AG09309 (cell line): ENCODE results near the gene SBK2.

Experiments used
- DNase-seq: peaks from one replicate; pipeline ENCODE4 v3.0.0-alpha.2; 2010; ENCODE audit warnings: low read depth
- H3K4me3 ChIP-seq: 2 replicates; pipeline ENCODE4 v1.5.1; 2011; ENCODE audit warnings: mild to moderate bottlenecking, low read depth, low read length, moderate library complexity; ENCODE audit not compliant: control insufficient read depth
- CTCF ChIP-seq: IDR thresholded peaks from 2 replicates; pipeline ENCODE4 v1.5.1; 2011; ENCODE audit warnings: mild to moderate bottlenecking, low read depth, low read length, inconsistent platforms; ENCODE audit not compliant: insufficient read depth, control insufficient read depth; ENCODE audit errors: missing control alignments

The SBK2 gene

GRCh38 chr19:55527197-55528029, 9.5 kb downstream of the SBK2 start:
- TF ChIP-seq CTCF, result no peak
- H3K4me3 ChIP-seq, result no peak overlapping the region

GRCh38 chr19:55526216-55527196, 10.4 kb downstream of the SBK2 start:
- H3K4me3 ChIP-seq, result no peak overlapping the region
- TF ChIP-seq CTCF, result no peak
- no peak for DNase-seq

More at GRCh38 chr19:55527197-55528029, 9.5 kb downstream of the SBK2 start:
- DNase-seq, result no peak

- TF ChIP-seq CTCF, result no peak
- H3K4me3 ChIP-seq, result no peak overlapping the region
- no peak for DNase-seq
These were observed 11.4 kb downstream of the SBK2 start for GRCh38 chr19:55525289-55526101.

- no peak for TF ChIP-seq CTCF
- no peak for DNase-seq
- no peak overlapping the region for H3K4me3 ChIP-seq
These were observed 16.1 kb downstream of the SBK2 start for GRCh38 chr19:55520691-55521292.

GRCh38 chr19:55519451-55520311, 17.3 kb downstream of the SBK2 start:
- H3K4me3 ChIP-seq, result no peak overlapping the region
- no peak for TF ChIP-seq CTCF
- peak; percentile 81 for DNase-seq
